Body of pancreas (tissue), 4 donors: ENCODE results near the gene TARS2. TPM values are rescaled to one million over a fixed set of nuclear protein-coding genes. Genes with fewer than 3 reads are reported as not detected.

Experiments
- ATAC-seq: fragments of 150-250 bp; one replicate; pipeline ENCODE4 v1.9.1; 2016
- DNase-seq, 4 donors: peaks; one replicate each; pipeline ENCODE4 v3.0.0-alpha.2; 2019
- H3K27ac ChIP-seq, 4 donors: fragments of 200-600 bp; sonication (generic); 1 replicate in 3 of 4; 2 replicates in 1 of 4; pipeline versions ENCODE4 v1.5.1 to v1.6.1; 2016 to 2019; ENCODE audit warnings: mild to moderate bottlenecking in 1 of 4, mixed read lengths in 1 of 4, moderate library complexity in 1 of 4
- H3K27me3 ChIP-seq, 2 donors: fragments of 200-600 bp; sonication (generic); one replicate each; pipeline ENCODE4 v1.6.0; 2016; ENCODE audit warnings: mild to moderate bottlenecking in 1 of 2
- H3K36me3 ChIP-seq, 2 donors: fragments of 200-600 bp; sonication (generic); replicated peaks in 1 of 2; 2 replicates each; pipeline ENCODE4 v1.5.1; 2016; ENCODE audit warnings: low read depth in 2 of 2; ENCODE audit not compliant: insufficient read depth in 1 of 2
- H3K4me1 ChIP-seq: fragments of 200-600 bp; sonication (generic); one replicate; pipeline ENCODE4 v1.6.0; 2016
- H3K4me3 ChIP-seq, 2 donors: fragments of 200-600 bp; sonication (generic); 1 replicate in 1 of 2; 2 replicates in 1 of 2; pipeline ENCODE4 v1.5.1; 2016 to 2019
- H3K9me3 ChIP-seq, 3 donors: fragments of 200-600 bp; sonication (generic); 1 replicate in 2 of 3; 2 replicates in 1 of 3; pipeline ENCODE4 v1.5.1; 2016
- CTCF ChIP-seq, 7 experiments: fragments of 450-650 bp in 4 of 7; fragments of 200-600 bp in 3 of 7; sonication (generic) in 3 of 7; IDR thresholded peaks; one replicate each; pipeline ENCODE4 v1.5.1; 2016 to 2019; ENCODE audit warnings: antibody characterized with exemption in 7 of 7
- POLR2A ChIP-seq, 3 donors: fragments of 450-650 bp; IDR thresholded peaks; one replicate each; pipeline ENCODE4 v1.6.1; 2016; ENCODE audit warnings: antibody characterized with exemption in 3 of 3, mild to moderate bottlenecking in 2 of 3
- WGBS, 2 donors: methylation state at CpG; one replicate each; pipeline ENCODE4 v1.1.5; 2017; 5-methylcytosine and 5-hydroxymethylcytosine counted together
- intact Hi-C: fragments of 100-400 bp; cut with DNase I; formaldehyde crosslinking; loops from one replicate; pipeline ENCODE4 v1.15.1; 2023
- total RNA-seq, 2 donors: library from RNA; depleted of rRNA; stranded (reverse); fragments of >200 nt; gene quantifications; one replicate each; pipeline ENCODE4 v1.1.0, GENCODE V29; 2016

TARS2 gene
- total RNA-seq, 2 donors from 2014 or later: 4.3 to 7.0 TPM

DNA sequence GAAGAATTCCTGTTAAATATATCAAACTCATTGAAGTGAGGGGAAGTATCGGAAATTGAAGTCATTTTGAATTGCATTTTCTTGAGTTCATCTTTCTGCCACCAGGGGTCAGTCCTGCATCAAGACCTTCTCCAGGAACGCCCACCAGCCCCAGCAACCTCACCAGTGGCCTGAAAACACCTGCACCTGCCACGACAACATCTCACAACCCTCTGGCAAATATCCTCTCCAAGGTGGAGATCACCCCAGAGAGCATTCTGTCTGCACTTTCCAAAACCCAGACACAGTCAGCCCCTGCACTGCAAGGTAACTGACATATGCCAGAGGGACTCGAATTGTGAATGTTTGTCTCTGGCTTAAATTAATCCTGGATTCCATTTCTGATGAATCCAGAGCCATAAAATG lies 22.8 kb upstream of the TARS2 start:
- H3K36me3 ChIP-seq: peaks cover 0 to 15% of the 10 kb centered on the region in 2 donors
- no peak overlapping the region for H3K4me3 ChIP-seq
- peak; percentile 71 for ATAC-seq
- no peak overlapping the region for H3K27ac ChIP-seq
- TF ChIP-seq POLR2A (IDR thresholded peaks at IDR 0.05) (no peak), CTCF (IDR thresholded peaks at IDR 0.05) (peak; percentile 61 to 81 (median 80))
- peak; percentile 69 to 76 (median 73) for DNase-seq
- H3K9me3 ChIP-seq: no peaks in the 10 kb centered on the region
- 37% methylated on average over 4 of the region's 4 CpGs for WGBS, 2 donors
- no peaks in the 10 kb centered on the region for H3K27me3 ChIP-seq
- intact Hi-C loops: loop anchor here (10.0 kb wide), 2 partner anchors 90 to 220 kb away; no protein-coding TSS in a partner anchor
- H3K4me1 ChIP-seq: no peaks in the 10 kb centered on the region

- H3K9me3 ChIP-seq: no peaks in the 10 kb centered on the region
- no peaks in the 10 kb centered on the region for H3K4me1 ChIP-seq
- ATAC-seq (no peak), DNase-seq (no peak)
- no peaks in the 10 kb centered on the region for H3K27me3 ChIP-seq
- intact Hi-C loops: loop anchor here (10.0 kb wide), 2 partner anchors 88 to 218 kb away; no protein-coding TSS in a partner anchor
- H3K27ac ChIP-seq: no peak overlapping the region
- TF ChIP-seq POLR2A (IDR thresholded peaks at IDR 0.05) (no peak), CTCF (IDR thresholded peaks at IDR 0.05) (no peak)
- H3K36me3 ChIP-seq: peaks cover 10 to 23% of the 10 kb centered on the region in 2 donors
- H3K4me3 ChIP-seq: no peak overlapping the region
Measured at GRCh38 chr1:150466964-150467363, 20.3 kb upstream of the TARS2 start.

GRCh38 chr1:150469291-150469690 lies 17.9 kb upstream of the TARS2 start:
- Histone ChIP-seq H3K27ac (no peak overlapping the region), H3K36me3 (peaks cover 17 to 28% of the 10 kb centered on the region in 2 donors), H3K27me3 (no peaks in the 10 kb centered on the region), H3K9me3 (no peaks in the 10 kb centered on the region), H3K4me1 (peaks cover 8% of the 10 kb centered on the region), H3K4me3 (no peak overlapping the region)
- intact Hi-C loops: loop anchor here (10.0 kb wide), 2 partner anchors 86 to 216 kb away; no protein-coding TSS in a partner anchor
- TF ChIP-seq CTCF (IDR thresholded peaks at IDR 0.05): no peak
- no peak for TF ChIP-seq POLR2A (IDR thresholded peaks at IDR 0.05)
- ATAC-seq (no peak), DNase-seq (no peak)
- 87 to 89% methylated on average over 1 of the region's 1 CpG for WGBS, 2 donors

DNA sequence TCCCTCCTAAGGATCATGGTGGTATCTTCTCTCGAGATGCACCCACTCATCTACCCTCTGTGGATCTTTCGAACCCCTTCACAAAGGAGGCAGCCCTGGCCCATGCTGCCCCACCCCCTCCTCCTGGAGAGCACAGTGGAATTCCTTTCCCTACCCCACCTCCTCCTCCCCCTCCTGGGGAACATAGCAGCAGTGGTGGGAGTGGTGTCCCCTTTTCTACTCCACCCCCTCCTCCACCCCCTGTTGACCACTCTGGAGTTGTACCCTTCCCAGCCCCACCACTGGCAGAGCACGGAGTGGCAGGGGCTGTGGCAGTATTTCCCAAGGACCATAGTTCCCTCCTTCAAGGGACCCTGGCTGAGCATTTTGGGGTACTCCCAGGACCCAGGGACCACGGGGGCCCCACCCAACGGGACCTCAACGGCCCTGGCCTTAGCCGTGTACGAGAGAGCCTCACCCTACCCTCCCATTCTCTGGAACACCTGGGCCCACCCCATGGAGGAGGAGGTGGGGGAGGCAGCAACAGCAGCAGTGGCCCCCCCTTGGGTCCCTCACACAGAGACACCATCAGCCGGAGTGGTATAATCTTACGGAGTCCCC lies 14.5 kb upstream of the TARS2 start:
- Histone ChIP-seq H3K36me3 (peaks cover 16 to 17% of the 10 kb centered on the region in 2 donors), H3K27me3 (no peaks in the 10 kb centered on the region), H3K4me1 (peaks cover 8% of the 10 kb centered on the region), H3K9me3 (no peaks in the 10 kb centered on the region), H3K4me3 (no peak overlapping the region), H3K27ac (no peak overlapping the region)
- intact Hi-C loops: loop anchor here (5.0 kb wide), 1 partner anchor 60 kb away; no protein-coding TSS in a partner anchor
- DNase-seq (no peak), ATAC-seq (no peak)
- TF ChIP-seq POLR2A (IDR thresholded peaks at IDR 0.05): no peak
- TF ChIP-seq CTCF (IDR thresholded peaks at IDR 0.05): no peak
- 84 to 91% methylated on average over 4 to 10 of the region's 10 CpGs for WGBS, 2 donors

GRCh38 chr1:150473659-150474058 lies 13.6 kb upstream of the TARS2 start:
- H3K27ac ChIP-seq: peak overlapping the region in 1 of 4 donors; percentile 13
- no peak overlapping the region for H3K4me3 ChIP-seq
- TF ChIP-seq POLR2A (IDR thresholded peaks at IDR 0.05) (no peak), CTCF (IDR thresholded peaks at IDR 0.05) (no peak)
- WGBS, 2 donors: 13 to 36% methylated on average over 4 of the region's 4 CpGs
- H3K4me1 ChIP-seq: peaks cover 8% of the 10 kb centered on the region
- DNase-seq: no peak
- ATAC-seq: no peak
- H3K9me3 ChIP-seq: no peaks in the 10 kb centered on the region
- peaks cover 16 to 17% of the 10 kb centered on the region in 2 donors for H3K36me3 ChIP-seq
- intact Hi-C loops: loop anchor here (5.0 kb wide), 1 partner anchor 59 kb away; no protein-coding TSS in a partner anchor
- no peaks in the 10 kb centered on the region for H3K27me3 ChIP-seq
